Rectal smooth muscle tissue (tissue), 1 donor: ENCODE data around the gene ZNF281.

Experiments used
- H3K27ac ChIP-seq: one replicate; pipeline ENCODE4 v1.7.0; 2013; ENCODE audit warnings: low read depth, low read length, inconsistent platforms
- H3K27me3 ChIP-seq: one replicate; pipeline ENCODE4 v1.7.0; 2013; ENCODE audit warnings: low read length; ENCODE audit not compliant: control insufficient read depth, insufficient read depth
- H3K36me3 ChIP-seq: one replicate; pipeline ENCODE4 v1.7.0; 2013; ENCODE audit warnings: low read length; ENCODE audit not compliant: control insufficient read depth, insufficient read depth
- H3K4me1 ChIP-seq: one replicate; pipeline ENCODE4 v1.7.0; 2013; ENCODE audit warnings: low read length; ENCODE audit not compliant: control insufficient read depth, insufficient read depth
- H3K4me3 ChIP-seq: one replicate; pipeline ENCODE4 v1.7.0; 2013; ENCODE audit warnings: low read length
- H3K9ac ChIP-seq: one replicate; pipeline ENCODE4 v1.7.0; 2013; ENCODE audit warnings: low read length

Gene ZNF281

GRCh38 chr1:200379940-200380588 lies 29.8 kb downstream of the ZNF281 start:
- no peaks in the 10 kb centered on the region for H3K36me3 ChIP-seq
- H3K9ac ChIP-seq = no peak overlapping the region
- no peak overlapping the region for H3K27ac ChIP-seq
- peaks cover 11% of the 10 kb centered on the region for H3K4me1 ChIP-seq
- no peaks in the 10 kb centered on the region for H3K27me3 ChIP-seq
- no peak overlapping the region for H3K4me3 ChIP-seq

- no peak overlapping the region for H3K4me3 ChIP-seq
- no peak overlapping the region for H3K9ac ChIP-seq
- H3K27ac ChIP-seq = no peak overlapping the region
- H3K36me3 ChIP-seq = no peaks in the 10 kb centered on the region
- H3K27me3 ChIP-seq = no peaks in the 10 kb centered on the region
- peaks cover 11% of the 10 kb centered on the region for H3K4me1 ChIP-seq
Observed at GRCh38 chr1:200379432-200379757, 30.4 kb downstream of the ZNF281 start.

GRCh38 chr1:200378096-200378495 lies 31.7 kb downstream of the ZNF281 start:
- Histone ChIP-seq H3K4me1 (peaks cover 11% of the 10 kb centered on the region), H3K27me3 (no peaks in the 10 kb centered on the region), H3K27ac (no peak overlapping the region), H3K9ac (no peak overlapping the region), H3K36me3 (no peaks in the 10 kb centered on the region), H3K4me3 (no peak overlapping the region)

- H3K4me1 ChIP-seq = peaks cover 16% of the 10 kb centered on the region
- no peak overlapping the region for H3K27ac ChIP-seq
- H3K27me3 ChIP-seq = no peaks in the 10 kb centered on the region
Observed at GRCh38 chr1:200376528-200376927, 33.3 kb downstream of the ZNF281 start.

GRCh38 chr1:200374569-200375295 lies 35.1 kb downstream of the ZNF281 start:
- Histone ChIP-seq H3K4me3 (no peak overlapping the region), H3K27me3 (no peaks in the 10 kb centered on the region), H3K36me3 (no peaks in the 10 kb centered on the region), H3K4me1 (peaks cover 10% of the 10 kb centered on the region), H3K9ac (no peak overlapping the region), H3K27ac (no peak overlapping the region)

More at GRCh38 chr1:200376528-200376927, 33.3 kb downstream of the ZNF281 start:
- no peaks in the 10 kb centered on the region for H3K36me3 ChIP-seq
- H3K9ac ChIP-seq = no peak overlapping the region
- no peak overlapping the region for H3K4me3 ChIP-seq

- H3K27ac ChIP-seq = no peak overlapping the region
- no peak overlapping the region for H3K4me3 ChIP-seq
Observed at GRCh38 chr1:200373811-200374231, 36.0 kb downstream of the ZNF281 start.

GRCh38 chr1:200372885-200373181 lies 37.0 kb downstream of the ZNF281 start:
- Histone ChIP-seq H3K4me3 (no peak overlapping the region), H3K9ac (no peak overlapping the region), H3K4me1 (peaks cover 5% of the 10 kb centered on the region), H3K36me3 (no peaks in the 10 kb centered on the region), H3K27me3 (no peaks in the 10 kb centered on the region), H3K27ac (no peak overlapping the region)

More at GRCh38 chr1:200373811-200374231, 36.0 kb downstream of the ZNF281 start:
- Histone ChIP-seq H3K36me3 (no peaks in the 10 kb centered on the region), H3K9ac (no peak overlapping the region), H3K27me3 (no peaks in the 10 kb centered on the region), H3K4me1 (peaks cover 5% of the 10 kb centered on the region)

GRCh38 chr1:200372095-200372884 lies 37.5 kb downstream of the ZNF281 start:
- Histone ChIP-seq H3K27me3 (no peaks in the 10 kb centered on the region), H3K9ac (no peak overlapping the region), H3K4me3 (no peak overlapping the region), H3K36me3 (no peaks in the 10 kb centered on the region), H3K27ac (no peak overlapping the region), H3K4me1 (peaks cover 5% of the 10 kb centered on the region)

GRCh38 chr1:200369706-200370105 lies 40.1 kb downstream of the ZNF281 start:
- H3K4me3 ChIP-seq = no peak overlapping the region
- H3K27me3 ChIP-seq = no peaks in the 10 kb centered on the region
- peaks cover 6% of the 10 kb centered on the region for H3K4me1 ChIP-seq
- H3K27ac ChIP-seq = no peak overlapping the region
- H3K9ac ChIP-seq = no peak overlapping the region
- no peaks in the 10 kb centered on the region for H3K36me3 ChIP-seq

GRCh38 chr1:200369131-200369530 lies 40.7 kb downstream of the ZNF281 start:
- Histone ChIP-seq H3K9ac (no peak overlapping the region), H3K4me3 (no peak overlapping the region), H3K4me1 (peaks cover 7% of the 10 kb centered on the region), H3K27me3 (no peaks in the 10 kb centered on the region), H3K36me3 (no peaks in the 10 kb centered on the region), H3K27ac (no peak overlapping the region)

GRCh38 chr1:200368556-200368955 lies 41.3 kb downstream of the ZNF281 start:
- peaks cover 7% of the 10 kb centered on the region for H3K4me1 ChIP-seq
- H3K9ac ChIP-seq = no peak overlapping the region
- no peaks in the 10 kb centered on the region for H3K27me3 ChIP-seq
- H3K27ac ChIP-seq = no peak overlapping the region
- no peaks in the 10 kb centered on the region for H3K36me3 ChIP-seq
- H3K4me3 ChIP-seq = no peak overlapping the region

- Histone ChIP-seq H3K4me1 (peaks cover 7% of the 10 kb centered on the region), H3K27me3 (no peaks in the 10 kb centered on the region), H3K36me3 (no peaks in the 10 kb centered on the region), H3K4me3 (no peak overlapping the region), H3K9ac (no peak overlapping the region), H3K27ac (no peak overlapping the region)
Observed at GRCh38 chr1:200367841-200368534, 41.8 kb downstream of the ZNF281 start.
